GM10266 (cell line): ENCODE results near the gene MEDAG.

ENCODE experiments used
- DNase-seq: peaks from one replicate; pipeline ENCODE4 v3.0.0; 2012; ENCODE audit errors: extremely low spot score
- CTCF ChIP-seq: IDR thresholded peaks from 2 replicates; pipeline ENCODE4 v1.5.1; 2012; ENCODE audit warnings: mild to moderate bottlenecking, low read depth; ENCODE audit not compliant: control insufficient read depth, insufficient read depth; ENCODE audit errors: missing control alignments

Gene MEDAG

GRCh38 chr13:30932481-30933353, 26.6 kb downstream of the MEDAG start, which contains the start of gene TEX26:
TEX26 (plus strand) TSS chr13:30932656; CDS start chr13:30932716, 60 bp downstream.
- no peak for DNase-seq
- TF ChIP-seq CTCF = no peak

- no peak for DNase-seq
- no peak for TF ChIP-seq CTCF
These were observed 27.2 kb downstream of the MEDAG start for GRCh38 chr13:30933354-30933670.

DNA sequence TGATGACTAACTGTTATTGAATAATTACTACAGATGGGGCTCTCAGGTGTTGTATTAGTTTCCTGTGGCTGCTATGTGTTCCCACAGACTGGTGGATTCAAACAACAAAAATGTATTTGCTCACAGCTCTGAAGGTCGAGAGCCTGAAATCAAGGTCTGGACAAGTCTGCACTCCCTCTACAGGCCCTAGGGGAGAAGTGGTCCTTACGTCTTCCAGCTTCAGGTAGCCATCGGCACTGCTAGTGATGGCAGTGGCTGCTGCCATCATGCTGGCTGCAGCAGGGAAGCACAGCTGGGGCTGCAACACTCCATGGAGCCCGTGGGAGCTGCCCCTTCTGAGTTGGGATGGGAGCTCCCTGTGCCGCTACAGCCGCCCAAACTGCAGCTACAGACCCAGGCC, 28.3 kb downstream of the MEDAG start:
- DNase-seq = no peak

GRCh38 chr13:30934803-30935202, 28.7 kb downstream of the MEDAG start:
- no peak for TF ChIP-seq CTCF

More for the DNA sequence above, 28.3 kb downstream of the MEDAG start:
- no peak for TF ChIP-seq CTCF

DNA sequence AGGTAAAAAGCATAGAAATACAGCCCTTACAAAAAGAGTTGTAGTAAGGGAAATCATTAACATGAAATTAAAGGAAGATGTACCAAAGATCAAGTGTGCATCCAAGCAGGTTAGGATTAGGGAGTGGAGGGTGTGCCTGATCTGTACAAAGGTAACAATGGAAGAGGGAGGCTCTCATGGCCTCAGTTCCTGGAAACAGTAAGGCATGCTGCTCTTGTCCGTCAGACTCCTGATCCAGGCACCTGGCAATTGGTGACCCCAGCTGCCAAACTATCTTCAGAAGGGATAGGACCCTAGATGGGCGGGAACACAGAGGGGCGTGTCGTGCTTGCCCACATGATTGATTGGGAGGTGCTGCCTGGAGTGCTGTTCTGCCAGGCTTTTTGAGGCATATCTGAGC, 30.9 kb downstream of the MEDAG start:
- no peak for DNase-seq
- no peak for TF ChIP-seq CTCF

More at GRCh38 chr13:30934803-30935202, 28.7 kb downstream of the MEDAG start:
- DNase-seq = no peak

DNA sequence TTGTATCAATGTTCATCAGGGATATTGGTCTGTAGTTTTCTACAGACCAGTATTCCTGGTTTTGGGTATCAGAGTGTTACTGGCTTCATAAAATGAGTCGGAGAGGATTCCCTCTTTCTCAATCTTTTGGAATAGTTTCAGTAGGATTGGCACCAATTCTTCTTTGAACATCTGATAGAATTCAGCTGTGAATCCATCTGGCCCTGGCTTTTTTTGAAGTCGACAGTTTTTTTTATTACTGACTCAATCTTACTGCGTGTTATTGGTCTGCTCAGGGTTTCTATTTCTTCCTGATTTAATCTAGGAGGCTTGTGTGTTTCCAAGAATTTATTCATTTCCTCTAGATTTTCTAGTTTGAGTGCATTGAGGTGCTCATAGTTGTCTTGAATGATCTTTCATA, 37.8 kb downstream of the MEDAG start:
- DNase-seq = no peak
- no peak for TF ChIP-seq CTCF

- no peak for DNase-seq
- TF ChIP-seq CTCF = no peak
These were observed 51.3 kb downstream of the MEDAG start for GRCh38 chr13:30957258-30957943.
